PC-9 (cell line): Measurements from ENCODE around the gene ENO2. TPM values are rescaled to one million over a fixed set of nuclear protein-coding genes. Genes with fewer than 3 reads are reported as not detected.

Experiments
- BruUV-seq: library from RNA; stranded (reverse); fragments of 400-500 nt; replicated peaks from 2 replicates; lab custom pipeline; 2021; lab: Mats Ljungman, UMichigan
- CTCF ChIA-PET: fragments of 300-600 bp; sonication (Branson Sonifier 250); formaldehyde crosslinking; loops from one replicate; lab custom pipeline; 2022; ENCODE audit warnings: antibody characterized with exemption; lab: Charles Lee
- POLR2A ChIA-PET: fragments of 300-600 bp; sonication (Branson Sonifier 250); formaldehyde crosslinking; loops from one replicate; lab custom pipeline; 2022; ENCODE audit warnings: antibody characterized with exemption; ENCODE audit not compliant: unreplicated experiment; lab: Charles Lee
- DNase-seq, 2 experiments: peaks; one replicate each; pipeline versions ENCODE4 v3.0.0 to v3.0.0-alpha.2; 2015 to 2022; ENCODE audit warnings: mixed read lengths in 1 of 2
- H2AFZ ChIP-seq: fragments of 200-600 bp; sonication (generic); 2 replicates; pipeline ENCODE4 v1.8.1; 2017; ENCODE audit warnings: antibody characterized with exemption
- H3F3A ChIP-seq: fragments of 200-600 bp; sonication (generic); 2 replicates; pipeline ENCODE4 v1.8.1; 2017; ENCODE audit warnings: antibody characterized with exemption, mild to moderate bottlenecking, low read depth; ENCODE audit not compliant: insufficient read depth
- H3K27ac ChIP-seq: fragments of 200-600 bp; sonication (generic); 2 replicates; pipeline ENCODE4 v1.6.1; 2016; ENCODE audit warnings: mixed run types
- H3K27me3 ChIP-seq: fragments of 200-600 bp; sonication (generic); 2 replicates; pipeline ENCODE4 v1.6.1; 2016; ENCODE audit warnings: low read depth, mixed run types; ENCODE audit not compliant: insufficient read depth
- H3K36me3 ChIP-seq: fragments of 200-600 bp; sonication (generic); 2 replicates; pipeline ENCODE4 v1.6.1; 2016; ENCODE audit warnings: low read depth, mixed run types
- H3K4me1 ChIP-seq: fragments of 200-600 bp; sonication (generic); replicated peaks from 2 replicates; pipeline ENCODE4 v1.6.1; 2016; ENCODE audit warnings: mixed run types; ENCODE audit not compliant: insufficient read depth
- H3K4me2 ChIP-seq: fragments of 200-600 bp; sonication (generic); 2 replicates; pipeline ENCODE4 v1.6.1; 2017; ENCODE audit warnings: mixed run types
- H3K4me3 ChIP-seq: fragments of 200-600 bp; sonication (generic); 2 replicates; pipeline ENCODE4 v1.6.1; 2016; ENCODE audit warnings: mixed run types
- H3K79me2 ChIP-seq: fragments of 200-600 bp; sonication (generic); 2 replicates; pipeline ENCODE4 v1.6.1; 2017; ENCODE audit warnings: low read depth, mixed run types
- H3K9me2 ChIP-seq: fragments of 200-600 bp; sonication (generic); 2 replicates; pipeline ENCODE4 v1.8.1; 2017; ENCODE audit warnings: mild to moderate bottlenecking; ENCODE audit not compliant: insufficient read depth
- H3K9me3 ChIP-seq: fragments of 200-600 bp; sonication (generic); 2 replicates; pipeline ENCODE4 v1.8.1; 2016; ENCODE audit warnings: low read depth; ENCODE audit not compliant: insufficient read depth
- H4K20me1 ChIP-seq: fragments of 200-600 bp; sonication (generic); 2 replicates; pipeline ENCODE4 v1.8.1; 2017; ENCODE audit not compliant: insufficient read depth
- EZH2 ChIP-seq: fragments of 200-600 bp; sonication (generic); IDR thresholded peaks from 2 replicates; pipeline ENCODE4 v1.8.0; 2017; ENCODE audit warnings: antibody characterized with exemption, low read depth
- intact Hi-C: fragments of 100-400 bp; cut with micrococcal nuclease; formaldehyde crosslinking; loops from one replicate; pipeline ENCODE4 v1.10.0; 2022; ENCODE audit not compliant: unreplicated experiment
- total RNA-seq: library from RNA; stranded (reverse); gene quantifications from 2 replicates; pipeline ENCODE4 v1.2.3, GENCODE V29; 2021
- TF ChIP-seq, protein P1 (sequence below): fragments of 200-600 bp; sonication (generic); conservative IDR thresholded peaks from 2 replicates; pipeline ENCODE4 v1.6.1; 2017; ENCODE audit warnings: mixed run types, antibody characterized with exemption, mild to moderate bottlenecking, moderate library complexity

Gene ENO2
- total RNA-seq, 1 experiment from 2014 or later: 38.8 TPM

DNA sequence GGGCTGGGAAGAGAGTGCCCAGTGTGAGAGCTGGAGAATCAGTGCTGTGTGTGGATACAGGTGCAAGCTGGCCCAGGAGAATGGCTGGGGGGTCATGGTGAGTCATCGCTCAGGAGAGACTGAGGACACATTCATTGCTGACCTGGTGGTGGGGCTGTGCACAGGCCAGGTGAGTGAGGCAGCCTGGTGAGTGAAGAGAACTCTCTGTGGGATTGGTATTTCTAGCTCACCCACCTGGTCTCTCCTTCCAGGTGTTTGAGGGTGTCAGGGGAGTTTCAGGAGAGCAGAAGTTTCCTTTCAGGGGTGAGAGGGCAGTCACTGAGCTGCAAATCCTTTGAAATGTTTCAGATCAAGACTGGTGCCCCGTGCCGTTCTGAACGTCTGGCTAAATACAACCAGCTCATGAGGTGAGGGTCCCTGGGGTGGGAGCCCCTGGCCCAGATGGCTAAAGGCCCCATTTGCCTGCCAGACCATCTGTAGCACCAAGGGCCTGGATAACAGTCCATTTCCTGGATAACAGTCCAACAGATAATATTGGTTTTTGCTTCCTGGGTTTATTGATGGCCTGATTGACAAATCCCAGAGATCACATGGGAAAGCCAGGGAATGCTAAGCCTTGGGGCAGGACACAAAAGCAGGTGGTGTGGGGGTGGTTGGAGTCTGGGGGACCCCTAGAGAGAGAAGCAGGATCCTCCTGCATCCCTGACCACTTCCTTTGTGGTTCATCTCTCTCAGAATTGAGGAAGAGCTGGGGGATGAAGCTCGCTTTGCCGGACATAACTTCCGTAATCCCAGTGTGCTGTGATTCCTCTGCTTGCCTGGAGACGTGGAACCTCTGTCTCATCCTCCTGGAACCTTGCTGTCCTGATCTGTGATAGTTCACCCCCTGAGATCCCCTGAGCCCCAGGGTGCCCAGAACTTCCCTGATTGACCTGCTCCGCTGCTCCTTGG lies 7.9 kb downstream of the ENO2 start:
- Histone ChIP-seq H3K9me3 (no peaks in the 10 kb centered on the region), H3K27me3 (no peaks in the 10 kb centered on the region), H3K4me2 (no peak overlapping the region), H4K20me1 (no peaks in the 10 kb centered on the region), H3K27ac (no peak overlapping the region), H2AFZ (no peak overlapping the region), H3F3A (peaks cover 28% of the 10 kb centered on the region), H3K36me3 (no peaks in the 10 kb centered on the region), H3K4me1 (peaks cover 34% of the 10 kb centered on the region), H3K9me2 (no peaks in the 10 kb centered on the region), H3K79me2 (peaks cover 10% of the 10 kb centered on the region), H3K4me3 (no peak overlapping the region)
- BruUV-seq: no TSS peak
- ChIA-PET POLR2A (interaction anchor here (1.0 to 1.1 kb wide), 2 partner anchors 21 to 31 kb away, joined by 5 to 6 read pairs; partner anchors contain the start of genes C12orf57 and RNU7-1), CTCF (interaction anchor here (0.6 kb wide), 1 partner anchor 169 kb away, joined by 3 read pairs; the partner anchor contains the start of gene MLF2)
- TF ChIP-seq, protein P1, sequence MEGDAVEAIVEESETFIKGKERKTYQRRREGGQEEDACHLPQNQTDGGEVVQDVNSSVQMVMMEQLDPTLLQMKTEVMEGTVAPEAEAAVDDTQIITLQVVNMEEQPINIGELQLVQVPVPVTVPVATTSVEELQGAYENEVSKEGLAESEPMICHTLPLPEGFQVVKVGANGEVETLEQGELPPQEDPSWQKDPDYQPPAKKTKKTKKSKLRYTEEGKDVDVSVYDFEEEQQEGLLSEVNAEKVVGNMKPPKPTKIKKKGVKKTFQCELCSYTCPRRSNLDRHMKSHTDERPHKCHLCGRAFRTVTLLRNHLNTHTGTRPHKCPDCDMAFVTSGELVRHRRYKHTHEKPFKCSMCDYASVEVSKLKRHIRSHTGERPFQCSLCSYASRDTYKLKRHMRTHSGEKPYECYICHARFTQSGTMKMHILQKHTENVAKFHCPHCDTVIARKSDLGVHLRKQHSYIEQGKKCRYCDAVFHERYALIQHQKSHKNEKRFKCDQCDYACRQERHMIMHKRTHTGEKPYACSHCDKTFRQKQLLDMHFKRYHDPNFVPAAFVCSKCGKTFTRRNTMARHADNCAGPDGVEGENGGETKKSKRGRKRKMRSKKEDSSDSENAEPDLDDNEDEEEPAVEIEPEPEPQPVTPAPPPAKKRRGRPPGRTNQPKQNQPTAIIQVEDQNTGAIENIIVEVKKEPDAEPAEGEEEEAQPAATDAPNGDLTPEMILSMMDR: no peak
- TF ChIP-seq EZH2: no peak
- no peak for DNase-seq
- intact Hi-C loops: no loop called here

DNA sequence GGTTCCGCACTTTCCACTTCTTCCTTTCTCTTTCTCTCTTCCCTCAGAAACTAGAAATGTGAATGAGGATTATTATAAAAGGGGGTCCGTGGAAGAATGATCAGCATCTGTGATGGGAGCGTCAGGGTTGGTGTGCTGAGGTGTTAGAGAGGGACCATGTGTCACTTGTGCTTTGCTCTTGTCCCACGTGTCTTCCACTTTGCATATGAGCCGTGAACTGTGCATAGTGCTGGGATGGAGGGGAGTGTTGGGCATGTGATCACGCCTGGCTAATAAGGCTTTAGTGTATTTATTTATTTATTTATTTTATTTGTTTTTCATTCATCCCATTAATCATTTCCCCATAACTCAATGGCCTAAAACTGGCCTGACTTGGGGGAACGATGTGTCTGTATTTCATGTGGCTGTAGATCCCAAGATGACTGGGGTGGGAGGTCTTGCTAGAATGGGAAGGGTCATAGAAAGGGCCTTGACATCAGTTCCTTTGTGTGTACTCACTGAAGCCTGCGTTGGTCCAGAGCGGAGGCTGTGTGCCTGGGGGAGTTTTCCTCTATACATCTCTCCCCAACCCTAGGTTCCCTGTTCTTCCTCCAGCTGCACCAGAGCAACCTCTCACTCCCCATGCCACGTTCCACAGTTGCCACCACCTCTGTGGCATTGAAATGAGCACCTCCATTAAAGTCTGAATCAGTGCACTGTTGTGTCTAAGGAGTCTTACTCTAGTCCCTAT lies 8.8 kb downstream of the ENO2 start:
- no peak overlapping the region for H2AFZ ChIP-seq
- TF ChIP-seq EZH2: no peak
- TF ChIP-seq, protein P1: no peak
- no peaks in the 10 kb centered on the region for H4K20me1 ChIP-seq
- H3K4me1 ChIP-seq: peaks cover 34% of the 10 kb centered on the region
- DNase-seq: no peak
- peaks cover 12% of the 10 kb centered on the region for H3K79me2 ChIP-seq
- H3K9me3 ChIP-seq: no peaks in the 10 kb centered on the region
- no peak overlapping the region for H3K4me2 ChIP-seq
- H3K27me3 ChIP-seq: no peaks in the 10 kb centered on the region
- peaks cover 28% of the 10 kb centered on the region for H3F3A ChIP-seq
- intact Hi-C loops: no loop called here
- CTCF ChIA-PET: interaction anchor here (0.6 to 2.7 kb wide), 3 partner anchors 21 to 170 kb away, joined by 3 to 38 read pairs (median 15); partner anchors contain the start of genes C12orf57, MLF2 and RNU7-1
- no peaks in the 10 kb centered on the region for H3K9me2 ChIP-seq
- no TSS peak for BruUV-seq
- H3K36me3 ChIP-seq: no peaks in the 10 kb centered on the region
- no peak overlapping the region for H3K4me3 ChIP-seq
- POLR2A ChIA-PET: interaction anchor here (0.6 to 1.1 kb wide), 2 partner anchors 20 to 21 kb away, joined by 3 to 5 read pairs; partner anchors contain the start of genes C12orf57 and RNU7-1
- no peak overlapping the region for H3K27ac ChIP-seq

DNA sequence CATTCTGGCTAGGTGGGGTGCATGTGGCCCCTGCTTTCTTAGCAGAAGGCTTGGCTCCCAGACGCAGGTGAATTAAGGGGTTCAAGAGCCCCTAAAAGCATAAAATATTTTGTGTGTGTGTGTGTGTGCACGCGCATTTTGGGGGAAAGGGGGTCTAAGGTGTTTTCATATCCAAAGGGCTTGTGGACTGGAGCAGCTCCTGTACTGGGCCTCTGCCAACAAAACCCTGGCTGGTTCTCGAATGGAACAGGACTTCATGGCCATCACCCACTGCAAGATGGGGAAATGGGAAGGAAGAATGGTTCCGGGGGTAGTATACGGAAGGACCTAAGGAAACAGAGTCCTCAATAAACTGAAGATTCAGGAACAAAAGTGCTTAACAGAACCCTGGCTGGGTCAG lies 9.5 kb downstream of the ENO2 start:
- H2AFZ ChIP-seq: no peak overlapping the region
- no peak overlapping the region for H3K4me3 ChIP-seq
- no peaks in the 10 kb centered on the region for H3K27me3 ChIP-seq
- no peak for DNase-seq
- H3K9me3 ChIP-seq: no peaks in the 10 kb centered on the region
- H3K4me2 ChIP-seq: peak overlapping the region; percentile 89; the same call in 1 of the 2 replicates
- ChIA-PET POLR2A (interaction anchor here (0.6 to 0.7 kb wide), 3 partner anchors 20 to 54 kb away, joined by 3 to 5 read pairs (median 4); partner anchors contain the start of genes C12orf57 and RNU7-1), CTCF (interaction anchor here (1.1 to 2.7 kb wide), 4 partner anchors 16 to 41 kb away, joined by 3 to 38 read pairs (median 14); partner anchors contain the start of genes C12orf57 and RNU7-1)
- peaks cover 34% of the 10 kb centered on the region for H3K4me1 ChIP-seq
- peaks cover 19% of the 10 kb centered on the region for H3K79me2 ChIP-seq
- no peak overlapping the region for H3K27ac ChIP-seq
- no peaks in the 10 kb centered on the region for H3K9me2 ChIP-seq
- peaks cover 28% of the 10 kb centered on the region for H3F3A ChIP-seq
- TF ChIP-seq, protein P1: no peak
- no peak for TF ChIP-seq EZH2
- intact Hi-C loops: loop anchor here (1.0 to 2.0 kb wide), 4 partner anchors 41 to 184 kb away; partner anchors contain the start of genes C1R and SPSB2
- no TSS peak for BruUV-seq
- H3K36me3 ChIP-seq: no peaks in the 10 kb centered on the region
- H4K20me1 ChIP-seq: no peaks in the 10 kb centered on the region
